Spleen (tissue), 11 donors: ENCODE data around the gene TRIM8. TPM values are rescaled to one million over a fixed set of nuclear protein-coding genes. Genes with fewer than 3 reads are reported as not detected.

Source experiments
- DNase-seq: peaks from one replicate; pipeline ENCODE4 v3.0.0-alpha.2; 2020
- H3K27ac ChIP-seq, 8 donors: fragments of 200-600 bp; sonication (generic) in 7 of 8; 1 replicate in 4 of 8; 2 replicates in 4 of 8; pipeline versions ENCODE4 v1.5.0 to v1.8.0; 2016 to 2021; ENCODE audit warnings: inconsistent platforms in 4 of 8, mild to moderate bottlenecking in 4 of 8, moderate library complexity in 1 of 8
- H3K27me3 ChIP-seq, 7 donors: fragments of 200-600 bp; sonication (generic) in 6 of 7; replicated peaks in 1 of 7; 1 replicate in 4 of 7; 2 replicates in 3 of 7; pipeline versions ENCODE4 v1.5.0 to v1.8.0; 2016 to 2021; ENCODE audit warnings: inconsistent platforms in 3 of 7, mild to moderate bottlenecking in 1 of 7
- H3K36me3 ChIP-seq, 6 donors: fragments of 200-600 bp; sonication (generic) in 5 of 6; 1 replicate in 4 of 6; 2 replicates in 2 of 6; pipeline versions ENCODE4 v1.5.0 to v1.8.0; 2016 to 2021; ENCODE audit warnings: inconsistent platforms in 2 of 6
- H3K4me1 ChIP-seq, 6 donors: fragments of 200-600 bp; sonication (generic) in 5 of 6; 1 replicate in 3 of 6; 2 replicates in 3 of 6; pipeline versions ENCODE4 v1.5.0 to v1.8.0; 2016 to 2021; ENCODE audit warnings: inconsistent platforms in 3 of 6
- H3K4me3 ChIP-seq, 8 donors: fragments of 200-600 bp; sonication (generic) in 7 of 8; 1 replicate in 4 of 8; 2 replicates in 4 of 8; pipeline versions ENCODE4 v1.5.0 to v1.8.0; 2016 to 2021; ENCODE audit warnings: inconsistent platforms in 4 of 8, mild to moderate bottlenecking in 4 of 8, moderate library complexity in 2 of 8
- H3K9me3 ChIP-seq, 8 donors: fragments of 200-600 bp; sonication (generic) in 7 of 8; 1 replicate in 4 of 8; 2 replicates in 4 of 8; pipeline versions ENCODE4 v1.5.0 to v1.8.0; 2016 to 2021; ENCODE audit warnings: inconsistent platforms in 4 of 8
- CTCF ChIP-seq, 11 experiments: fragments of 200-600 bp in 7 of 11; fragments of 450-650 bp in 4 of 11; sonication (generic) in 4 of 11; IDR thresholded peaks in 8 of 11; conservative IDR thresholded peaks in 3 of 11; 1 replicate in 7 of 11; 2 replicates in 4 of 11; pipeline versions ENCODE4 v1.4.0 to v1.8.0; 2016 to 2021; ENCODE audit warnings: antibody characterized with exemption in 11 of 11, inconsistent platforms in 4 of 11, mild to moderate bottlenecking in 1 of 11
- POLR2A ChIP-seq, 3 donors: fragments of 450-650 bp; IDR thresholded peaks; one replicate each; pipeline ENCODE4 v1.5.1; 2017; ENCODE audit warnings: antibody characterized with exemption in 3 of 3, mild to moderate bottlenecking in 1 of 3
- POLR2AphosphoS5 ChIP-seq, 3 donors: sonication (generic); formaldehyde crosslinking; IDR thresholded peaks; one replicate each; pipeline ENCODE4 v1.5.1; 2017; ENCODE audit warnings: antibody characterized with exemption in 3 of 3
- WGBS, 5 donors: extraction: QIAGEN DNeasy Blood & Tissue Kit in 3 of 5; methylation state at CpG; one replicate each; pipeline versions ENCODE4 v1.1.5 to v1.1.7; 2013 to 2018; 5-methylcytosine and 5-hydroxymethylcytosine counted together
- intact Hi-C: fragments of 100-400 bp; cut with DNase I; formaldehyde crosslinking; loops from one replicate; pipeline ENCODE4 v1.15.0; 2023; ENCODE audit warnings: low total_unique reads
- polyA plus RNA-seq, 3 donors: library from polyadenylated mRNA; stranded (reverse); fragments of 200-250 nt; gene quantifications; one replicate each; pipeline ENCODE4 v1.2.1, GENCODE V29; 2013
- total RNA-seq, 7 donors: library from RNA; depleted of rRNA in 3 of 7; stranded (reverse); fragments of >200 nt in 3 of 7; fragmentation: NEBNext Ultra II Directional in 4 of 7; extraction: Animal tissue kit (Norgen Biotek cat#: 25700) in 4 of 7; gene quantifications; one replicate each; pipeline versions ENCODE4 v1.1.0 to v1.2.1, GENCODE V29; 2016 to 2021
- donor health status: healthy with polysubstance abuse.
- donor health status: DM: no; HTN: no; CAD: no; lungs with moderate emphysema.
- donor health status: DM: no; HTN: no; CAD: no.
- donor health status: Bipolar disorder and iron deficiency.
- donor health status: healthy.
- donor health status: DM: no; HTN: no; CAD: no.
- donor health status: DM: yes; HTN: yes; CAD: no.

The TRIM8 gene
- total and polyA plus RNA-seq, 10 donors, result 23.5 to 116 (median 87.8) TPM

- Histone ChIP-seq H3K36me3 (peaks cover 0 to 69% (median 24%) of the 10 kb centered on the region in 6 donors), H3K4me3 (peak overlapping the region in 3 of 8 donors; percentile 7 to 98 (median 9)), H3K9me3 (no peaks in the 10 kb centered on the region), H3K4me1 (peaks cover 66 to 100% (median 90%) of the 10 kb centered on the region in 6 donors), H3K27ac (peak overlapping the region; percentile 45 to 100 (median 98)), H3K27me3 (no peaks in the 10 kb centered on the region)
- 36 to 49% (median 40%) methylated on average over 9 to 11 of the region's 11 CpGs for WGBS, 5 donors
- peak; percentile 79 for DNase-seq
- intact Hi-C loops, result no loop called here
- TF ChIP-seq POLR2A (IDR thresholded peaks at IDR 0.05) (no peak), POLR2AphosphoS5 (IDR thresholded peaks at IDR 0.05) (peak in 2 of 3 donors; percentile 4 to 62)
Observed at GRCh38 chr10:102650655-102651454, 6.6 kb downstream of the TRIM8 start.

DNA sequence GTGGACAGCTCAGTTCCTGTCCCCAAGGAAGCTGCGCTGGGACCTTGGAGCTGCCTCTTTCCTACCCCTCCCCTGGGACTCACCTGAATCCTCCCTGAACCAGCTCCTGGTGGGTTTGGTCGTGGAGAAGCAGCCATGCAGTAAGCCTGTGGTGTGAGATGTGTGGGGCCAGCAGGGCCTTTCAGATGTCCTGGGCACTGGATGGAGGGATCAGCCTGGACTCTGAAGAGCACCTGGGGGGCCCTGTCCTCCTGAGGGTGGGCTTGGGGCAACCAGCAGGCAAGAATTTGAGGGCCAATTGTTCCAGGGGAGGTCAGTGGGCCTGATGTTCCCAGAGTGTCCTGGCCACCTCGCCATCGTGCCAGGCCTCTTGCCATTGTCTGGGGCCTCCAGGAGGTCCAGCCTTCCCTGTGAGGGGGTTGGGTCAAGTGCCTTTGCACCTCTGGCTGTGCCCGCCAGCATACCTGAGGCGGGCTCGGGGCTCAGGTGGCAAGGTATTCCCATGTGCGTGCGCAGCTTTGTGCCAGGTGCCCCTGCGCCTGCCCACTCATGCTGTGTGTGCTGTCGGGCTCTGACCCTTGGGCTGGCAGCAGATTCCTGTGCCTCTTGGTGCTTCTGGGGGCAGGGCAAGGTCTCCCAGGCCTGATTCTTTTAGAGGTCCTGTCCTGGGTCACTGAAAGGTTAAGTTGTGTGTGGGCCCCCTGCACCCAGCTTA lies 7.3 kb downstream of the TRIM8 start:
- WGBS, 5 donors, result 46 to 70% (median 62%) methylated on average over 4 to 11 of the region's 11 CpGs
- peak overlapping the region; percentile 45 to 100 (median 98) for H3K27ac ChIP-seq
- peak; percentile 78 for DNase-seq
- TF ChIP-seq CTCF (IDR thresholded peaks at IDR 0.05 in 8 of 11, conservative IDR thresholded peaks at IDR 0.05 in 3 of 11) (no peak), POLR2AphosphoS5 (IDR thresholded peaks at IDR 0.05) (no peak)
- peaks cover under 1 to 76% (median 31%) of the 10 kb centered on the region in 6 donors for H3K36me3 ChIP-seq
- no peaks in the 10 kb centered on the region for H3K9me3 ChIP-seq
- H3K4me3 ChIP-seq, result peak overlapping the region in 1 of 8 donors; percentile 98
- H3K4me1 ChIP-seq, result peaks cover 64 to 100% (median 84%) of the 10 kb centered on the region in 6 donors
- intact Hi-C loops, result no loop called here
- H3K27me3 ChIP-seq, result no peaks in the 10 kb centered on the region

DNA sequence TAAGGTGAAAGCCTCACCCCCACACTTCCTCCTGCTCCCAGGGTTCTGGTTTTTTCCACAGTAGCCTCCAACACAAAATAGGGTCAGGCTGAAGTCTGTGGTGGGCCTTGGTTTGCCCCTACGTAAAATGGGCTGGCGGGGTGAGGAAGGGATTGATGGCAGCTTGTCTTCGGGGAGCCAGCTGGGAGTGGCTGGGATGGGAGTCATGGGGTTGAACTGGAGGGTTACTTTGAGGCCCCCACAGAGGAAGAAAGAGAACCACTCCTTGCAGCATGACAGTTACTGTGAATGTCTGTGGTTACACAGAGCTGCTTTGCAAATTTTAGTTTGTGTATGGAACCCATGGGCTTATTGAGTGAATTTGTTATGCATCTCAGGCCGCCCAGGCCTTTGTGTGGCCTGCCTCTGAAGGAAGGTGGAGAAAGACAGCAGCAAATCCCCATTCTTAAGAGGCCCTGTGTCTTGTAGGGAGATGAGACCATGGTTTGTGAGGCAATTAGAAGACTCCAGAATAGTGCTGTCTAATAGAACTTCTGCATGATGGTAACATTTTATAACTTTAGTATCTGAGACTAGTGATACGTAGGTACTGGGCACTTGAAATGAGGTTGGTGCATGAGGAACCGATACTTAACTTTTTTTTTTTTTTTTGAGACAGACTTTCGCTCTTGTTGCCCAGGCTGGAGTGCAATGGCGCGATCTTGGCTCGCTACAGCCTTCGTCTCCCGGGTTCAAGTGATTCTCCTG lies 8.1 kb downstream of the TRIM8 start:
- no peaks in the 10 kb centered on the region for H3K27me3 ChIP-seq
- peak overlapping the region; percentile 45 to 100 (median 98) for H3K27ac ChIP-seq
- DNase-seq, result no peak
- WGBS, 5 donors, result 55 to 64% (median 61%) methylated on average over 11 to 12 of the region's 12 CpGs
- H3K9me3 ChIP-seq, result no peaks in the 10 kb centered on the region
- peak overlapping the region in 1 of 8 donors; percentile 98 for H3K4me3 ChIP-seq
- TF ChIP-seq CTCF (IDR thresholded peaks at IDR 0.05 in 8 of 11, conservative IDR thresholded peaks at IDR 0.05 in 3 of 11) (no peak), POLR2A (IDR thresholded peaks at IDR 0.05) (no peak), POLR2AphosphoS5 (IDR thresholded peaks at IDR 0.05) (no peak)
- peaks cover 57 to 100% (median 82%) of the 10 kb centered on the region in 6 donors for H3K4me1 ChIP-seq
- H3K36me3 ChIP-seq, result peaks cover 3 to 82% (median 39%) of the 10 kb centered on the region in 6 donors
- intact Hi-C loops, result no loop called here

DNA sequence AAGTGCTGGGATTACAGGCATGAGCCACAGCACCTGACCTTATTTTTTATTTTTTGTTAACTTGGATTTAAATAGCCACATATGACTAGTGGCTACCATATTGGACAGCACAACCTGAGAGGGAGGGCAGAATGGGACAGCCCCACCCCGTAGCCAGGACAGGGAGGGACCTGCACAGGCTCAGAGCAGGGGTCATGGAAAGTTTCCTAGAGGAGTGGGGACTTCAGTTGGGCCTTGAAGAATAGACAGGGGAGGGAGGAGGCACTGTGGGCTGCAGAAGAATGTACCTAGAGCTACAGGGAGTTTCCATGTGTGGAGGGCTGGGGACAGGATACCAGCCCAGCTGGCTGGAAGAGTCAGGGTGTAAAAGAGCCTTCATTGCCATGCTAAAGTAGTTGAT lies 8.8 kb downstream of the TRIM8 start:
- H3K27me3 ChIP-seq, result no peaks in the 10 kb centered on the region
- intact Hi-C loops, result no loop called here

More for the DNA sequence above, 8.8 kb downstream of the TRIM8 start:
- no peak for TF ChIP-seq POLR2AphosphoS5 (IDR thresholded peaks at IDR 0.05)
- TF ChIP-seq CTCF (IDR thresholded peaks at IDR 0.05 in 8 of 11, conservative IDR thresholded peaks at IDR 0.05 in 3 of 11), result no peak
- TF ChIP-seq POLR2A (IDR thresholded peaks at IDR 0.05), result no peak
- no peak overlapping the region for H3K4me3 ChIP-seq
- 67 to 89% (median 79%) methylated on average over 1 of the region's 1 CpG for WGBS, 5 donors
- H3K27ac ChIP-seq, result peak overlapping the region in 7 of 8 donors; percentile 1 to 100 (median 98)
- DNase-seq, result no peak
- H3K9me3 ChIP-seq, result no peaks in the 10 kb centered on the region
- peaks cover 57 to 100% (median 82%) of the 10 kb centered on the region in 6 donors for H3K4me1 ChIP-seq
- H3K36me3 ChIP-seq, result peaks cover 3 to 82% (median 43%) of the 10 kb centered on the region in 6 donors
